Gastrocnemius medialis (tissue), 4 donors: ENCODE measurements around the gene DOCK7. TPM values are rescaled to one million over a fixed set of nuclear protein-coding genes. Genes with fewer than 3 reads are reported as not detected.

Experiments used
- ATAC-seq, 2 donors: fragments of 150-250 bp; one replicate each; pipeline ENCODE4 v1.9.1; 2016
- DNase-seq, 2 donors: peaks; one replicate each; pipeline ENCODE4 v3.0.0-alpha.2; 2019
- H3K27ac ChIP-seq, 4 donors: fragments of 200-600 bp; sonication (generic); 1 replicate in 1 of 4; 2 replicates in 3 of 4; pipeline ENCODE4 v1.5.1; 2016 to 2018; ENCODE audit warnings: mild to moderate bottlenecking in 2 of 4, moderate library complexity in 1 of 4
- H3K27me3 ChIP-seq, 3 donors: fragments of 200-600 bp; sonication (generic) in 2 of 3; 1 replicate in 1 of 3; 2 replicates in 2 of 3; pipeline versions ENCODE4 v1.5.1 to v1.6.0; 2016 to 2019; ENCODE audit warnings: mild to moderate bottlenecking in 1 of 3, moderate library complexity in 1 of 3
- H3K36me3 ChIP-seq, 2 donors: fragments of 200-600 bp; sonication (generic) in 1 of 2; one replicate each; pipeline ENCODE4 v1.5.1; 2017 to 2018
- H3K4me1 ChIP-seq, 2 donors: fragments of 200-600 bp; sonication (generic) in 1 of 2; one replicate each; pipeline ENCODE4 v1.5.1; 2016 to 2017; ENCODE audit warnings: mild to moderate bottlenecking in 2 of 2
- H3K4me3 ChIP-seq, 4 donors: fragments of 200-600 bp; sonication (generic) in 3 of 4; 1 replicate in 1 of 4; 2 replicates in 3 of 4; pipeline ENCODE4 v1.5.1; 2016 to 2019; ENCODE audit warnings: mild to moderate bottlenecking in 2 of 4
- H3K9me3 ChIP-seq, 3 donors: fragments of 200-600 bp; sonication (generic) in 2 of 3; 1 replicate in 1 of 3; 2 replicates in 2 of 3; pipeline ENCODE4 v1.5.1; 2016 to 2019
- CTCF ChIP-seq, 5 experiments: fragments of 450-650 bp in 3 of 5; fragments of 200-600 bp in 2 of 5; sonication (generic) in 2 of 5; IDR thresholded peaks in 4 of 5; conservative IDR thresholded peaks in 1 of 5; 1 replicate in 4 of 5; 2 replicates in 1 of 5; pipeline ENCODE4 v1.5.1; 2016 to 2019; ENCODE audit warnings: antibody characterized with exemption in 5 of 5, mild to moderate bottlenecking in 3 of 5, moderate library complexity in 3 of 5
- POLR2A ChIP-seq, 2 donors: fragments of 450-650 bp; IDR thresholded peaks; one replicate each; pipeline ENCODE4 v1.6.1; 2017; ENCODE audit warnings: antibody characterized with exemption in 2 of 2, mild to moderate bottlenecking in 2 of 2, moderate library complexity in 2 of 2
- in situ Hi-C, 4 donors: fragments of 200-750 bp; cut with MboI; loops; one replicate each; pipeline versions ENCODE4 v1.15.0 to v1.8.0; 2017; ENCODE audit warnings: low sequenced_read_pairs in 4 of 4
- intact Hi-C: fragments of 100-400 bp; cut with DNase I; formaldehyde crosslinking; loops from one replicate; pipeline ENCODE4 v1.15.1; 2023; ENCODE audit warnings: low total_unique reads
- total RNA-seq, 4 donors: library from RNA; depleted of rRNA; stranded (reverse); fragments of >200 nt; gene quantifications; one replicate each; pipeline versions ENCODE4 v1.1.0 to v1.2.3, GENCODE V29; 2016

Gene DOCK7
- total RNA-seq, 4 donors from 2014 or later: 7.9 to 14.7 (median 10.9) TPM

GRCh38 chr1:62727656-62728407 lies 39.6 kb upstream of the DOCK7 start:
- DNase-seq (no peak), ATAC-seq (no peak)
- Histone ChIP-seq H3K27me3 (no peaks in the 10 kb centered on the region), H3K27ac (no peak overlapping the region), H3K9me3 (no peaks in the 10 kb centered on the region), H3K4me3 (no peak overlapping the region), H3K4me1 (peaks cover 0 to 3% of the 10 kb centered on the region in 2 donors), H3K36me3 (no peaks in the 10 kb centered on the region)
- intact Hi-C loops (no loop called here), in situ Hi-C loops (loop anchor here in 3 of 4 donors (25.0 kb wide), 2 partner anchors 541 to 566 kb away; partner anchors contain the start of gene L1TD1 (in 2 of the 3))
- TF ChIP-seq POLR2A (IDR thresholded peaks at IDR 0.05): no peak
- no peak for TF ChIP-seq CTCF (IDR thresholded peaks at IDR 0.05 in 4 of 5, conservative IDR thresholded peaks at IDR 0.05 in 1 of 5)

- intact Hi-C loops (no loop called here), in situ Hi-C loops (loop anchor here in 3 of 4 donors (25.0 kb wide), 2 partner anchors 539 to 564 kb away; partner anchors contain the start of gene L1TD1 (in 2 of the 3))
- TF ChIP-seq CTCF (IDR thresholded peaks at IDR 0.05 in 4 of 5, conservative IDR thresholded peaks at IDR 0.05 in 1 of 5) (no peak), POLR2A (IDR thresholded peaks at IDR 0.05) (no peak)
- Histone ChIP-seq H3K36me3 (no peaks in the 10 kb centered on the region), H3K9me3 (no peaks in the 10 kb centered on the region), H3K27ac (no peak overlapping the region), H3K4me1 (peaks cover 0 to 3% of the 10 kb centered on the region in 2 donors), H3K4me3 (no peak overlapping the region), H3K27me3 (no peaks in the 10 kb centered on the region)
- DNase-seq (no peak), ATAC-seq (no peak)
Observed at GRCh38 chr1:62726011-62726442, 37.8 kb upstream of the DOCK7 start.

GRCh38 chr1:62725255-62725654 lies 37.1 kb upstream of the DOCK7 start:
- DNase-seq (no peak), ATAC-seq (no peak)
- Histone ChIP-seq H3K4me3 (no peak overlapping the region), H3K9me3 (no peaks in the 10 kb centered on the region), H3K27me3 (no peaks in the 10 kb centered on the region), H3K36me3 (no peaks in the 10 kb centered on the region), H3K4me1 (peaks cover 0 to 3% of the 10 kb centered on the region in 2 donors), H3K27ac (no peak overlapping the region)
- in situ Hi-C loops (loop anchor here in 3 of 4 donors (25.0 kb wide), 2 partner anchors 538 to 563 kb away; partner anchors contain the start of gene L1TD1 (in 2 of the 3)), intact Hi-C loops (no loop called here)
- TF ChIP-seq CTCF (IDR thresholded peaks at IDR 0.05 in 4 of 5, conservative IDR thresholded peaks at IDR 0.05 in 1 of 5) (no peak), POLR2A (IDR thresholded peaks at IDR 0.05) (no peak)

- peaks cover 0 to 3% of the 10 kb centered on the region in 2 donors for H3K4me1 ChIP-seq
- ATAC-seq (no peak), DNase-seq (no peak)
- H3K9me3 ChIP-seq: no peaks in the 10 kb centered on the region
- no peak overlapping the region for H3K27ac ChIP-seq
- no peaks in the 10 kb centered on the region for H3K36me3 ChIP-seq
- intact Hi-C loops: no loop called here
- in situ Hi-C loops: no loop called here
- no peak overlapping the region for H3K4me3 ChIP-seq
- TF ChIP-seq CTCF (IDR thresholded peaks at IDR 0.05 in 4 of 5, conservative IDR thresholded peaks at IDR 0.05 in 1 of 5) (no peak), POLR2A (IDR thresholded peaks at IDR 0.05) (no peak)
- no peaks in the 10 kb centered on the region for H3K27me3 ChIP-seq
Observed at GRCh38 chr1:62724430-62724829, 36.2 kb upstream of the DOCK7 start.
